ENCODE measurements around the gene C1orf21.

- TF ChIP-seq EZH2 (IDR thresholded peaks at IDR 0.05) (no peak), FOXP2 (optimal IDR thresholded peaks at IDR 0.05; ENCODE audit: control extremely low read depth, extremely low read length, insufficient read depth) (no peak)
These were observed 203.4 kb downstream of the C1orf21 start for GRCh38 chr1:184590163-184590750.
